NT2/D1 (cell line): ENCODE data around the gene RHPN2.

Experiments used
- DNase-seq: peaks from one replicate; pipeline ENCODE4 v3.0.0-alpha.2; 2011; ENCODE audit warnings: low read depth, low spot score
- H3K27me3 ChIP-seq: 2 replicates; pipeline ENCODE4 v1.6.0; 2011; ENCODE audit warnings: mild to moderate bottlenecking; ENCODE audit not compliant: insufficient read length, insufficient read depth
- H3K36me3 ChIP-seq: 2 replicates; pipeline ENCODE4 v1.6.1; 2011; ENCODE audit warnings: mild to moderate bottlenecking, low read length, mixed read lengths; ENCODE audit not compliant: insufficient read depth, insufficient read length
- H3K4me1 ChIP-seq: 2 replicates; pipeline ENCODE4 v1.5.1; 2011; ENCODE audit not compliant: insufficient read depth, insufficient read length
- H3K4me3 ChIP-seq: 2 replicates; pipeline ENCODE4 v1.5.1; 2011; ENCODE audit warnings: low read depth; ENCODE audit not compliant: insufficient read length
- H3K9ac ChIP-seq: 2 replicates; pipeline ENCODE4 v1.6.0; 2011; ENCODE audit warnings: low read depth; ENCODE audit not compliant: insufficient read length
- H3K9me3 ChIP-seq: 2 replicates; pipeline ENCODE4 v1.5.1; 2011; ENCODE audit warnings: mild to moderate bottlenecking, low read length; ENCODE audit not compliant: insufficient read depth
- SUZ12 ChIP-seq: IDR thresholded peaks from 2 replicates; pipeline ENCODE4 v1.6.1; 2011; ENCODE audit not compliant: insufficient read length, insufficient read depth; ENCODE audit errors: extremely low read depth
- YY1 ChIP-seq: IDR thresholded peaks from 2 replicates; pipeline ENCODE4 v1.6.1; 2011; ENCODE audit not compliant: insufficient read length, insufficient read depth
- ZNF274 ChIP-seq: IDR thresholded peaks from 2 replicates; pipeline ENCODE4 v1.6.1; 2011; ENCODE audit warnings: mild to moderate bottlenecking, low read depth, low read length

Gene RHPN2

DNA sequence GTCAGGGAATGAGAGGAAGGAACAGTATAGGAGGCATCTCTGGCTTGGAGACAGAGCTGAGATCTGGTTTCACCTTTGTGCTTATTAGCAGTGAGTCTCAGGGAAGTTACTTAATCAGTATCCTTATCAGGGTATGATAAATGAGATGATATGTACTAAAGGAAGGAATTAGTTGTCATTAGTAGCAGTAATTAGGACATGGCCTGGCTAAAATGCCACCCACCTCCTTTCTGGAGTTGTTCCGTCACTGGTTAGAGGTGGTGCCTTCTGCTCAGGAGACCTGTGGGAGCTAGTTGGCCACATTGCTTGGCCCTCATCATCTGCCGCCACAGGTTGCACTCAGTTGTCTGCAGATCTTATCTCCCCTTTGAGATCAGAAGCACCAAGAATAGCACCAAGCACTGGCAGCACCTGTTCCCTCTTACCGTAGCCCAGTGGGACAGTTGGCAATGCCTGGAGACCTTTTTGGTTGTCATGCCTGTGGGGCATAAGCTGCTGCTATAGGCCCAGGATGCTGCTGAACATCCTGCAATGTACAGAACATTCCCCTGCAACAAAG is 21.0 kb upstream of the RHPN2 start:
- Histone ChIP-seq H3K36me3 (peaks cover 31% of the 10 kb centered on the region), H3K9me3 (no peaks in the 10 kb centered on the region), H3K27me3 (no peaks in the 10 kb centered on the region), H3K9ac (no peak overlapping the region), H3K4me3 (no peak overlapping the region), H3K4me1 (peaks cover 1% of the 10 kb centered on the region)
- TF ChIP-seq SUZ12 (no peak), ZNF274 (no peak), YY1 (no peak)
- DNase-seq, result no peak

DNA sequence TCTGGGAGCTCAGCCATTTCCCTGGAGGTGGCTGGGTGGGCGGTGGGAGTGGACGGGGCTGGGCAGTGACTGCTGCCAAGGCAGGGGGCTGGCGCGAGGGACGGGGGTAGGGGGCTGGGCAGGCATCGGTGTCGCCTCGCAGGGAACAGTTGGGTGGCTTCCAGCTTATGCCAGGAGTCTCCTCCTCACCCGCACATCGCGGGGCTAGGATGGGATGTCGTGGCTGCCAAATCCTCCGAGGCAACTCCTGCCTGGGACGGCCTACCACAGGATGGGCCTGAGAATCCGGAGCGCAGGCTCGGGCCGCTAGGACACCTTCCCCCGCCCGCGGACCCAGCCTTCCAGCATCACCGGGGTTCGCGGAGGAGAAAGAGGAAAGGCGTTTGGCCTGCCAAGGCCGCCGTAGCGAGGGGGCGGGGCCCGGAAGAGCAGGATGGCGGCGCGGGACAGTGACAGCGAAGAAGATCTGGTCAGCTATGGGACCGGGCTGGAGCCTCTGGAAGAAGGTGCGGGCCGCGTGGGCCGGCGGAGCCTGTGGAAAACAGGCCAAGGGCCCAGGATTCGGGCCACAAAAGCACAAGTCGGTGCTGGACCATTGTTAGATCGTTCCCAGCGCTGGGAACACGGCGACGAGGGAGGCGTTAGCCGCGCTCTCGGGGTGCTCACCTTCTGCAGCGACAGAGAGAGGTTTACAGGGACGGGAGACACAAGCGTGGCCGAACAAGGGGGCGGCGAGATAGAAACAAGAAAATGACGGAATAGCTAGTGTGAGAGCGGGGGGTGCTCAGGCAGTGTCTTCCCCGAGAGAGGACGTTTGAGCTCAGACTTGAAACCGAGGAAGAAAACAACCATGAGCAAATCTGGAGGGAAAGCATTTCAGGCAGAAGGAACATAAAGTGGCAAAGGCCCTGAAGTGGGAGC is 16.3 kb upstream of the RHPN2 start, which contains the start of gene GPATCH1:
Gene GPATCH1 (plus strand): TSS at position 421 of the 921 bp plus-strand sequence. CDS start 13 bp downstream, at position 434.
- Histone ChIP-seq H3K4me3 (peak within 1 kb of the TSS; percentile 80), H3K27me3 (no peaks in the 10 kb centered on the region), H3K9me3 (no peaks in the 10 kb centered on the region), H3K4me1 (peaks cover 1% of the 10 kb centered on the region), H3K9ac (peak within 1 kb of the TSS; percentile 82), H3K36me3 (peaks cover 8% of the 10 kb centered on the region)
- TF ChIP-seq YY1, result peak; percentile 67
- TF ChIP-seq SUZ12, result no peak
- peak; percentile 52 for DNase-seq

DNA sequence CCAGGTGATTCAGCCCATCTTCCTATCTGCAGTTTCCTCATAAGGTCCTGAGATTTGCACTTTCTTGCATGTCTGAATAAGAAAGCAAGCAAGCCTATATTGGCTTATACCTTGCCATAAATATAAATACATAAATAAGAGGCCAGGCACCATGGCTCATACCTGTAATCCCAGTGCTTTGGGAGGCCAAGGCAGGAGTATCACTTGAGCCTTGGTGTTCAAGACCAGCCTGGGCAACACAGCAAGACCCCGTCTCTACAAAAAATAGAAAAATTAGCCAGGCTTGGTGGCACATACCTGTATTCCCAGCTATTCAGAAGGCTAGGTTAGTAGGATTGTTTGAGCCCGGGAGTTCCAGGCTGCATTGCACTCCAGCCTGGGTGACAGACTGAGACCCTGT is 10.8 kb upstream of the RHPN2 start:
- Histone ChIP-seq H3K9ac (no peak overlapping the region), H3K27me3 (no peaks in the 10 kb centered on the region), H3K4me3 (no peak overlapping the region), H3K4me1 (no peaks in the 10 kb centered on the region), H3K9me3 (no peaks in the 10 kb centered on the region), H3K36me3 (no peaks in the 10 kb centered on the region)
- no peak for DNase-seq
- TF ChIP-seq ZNF274 (no peak), SUZ12 (no peak), YY1 (no peak)

DNA sequence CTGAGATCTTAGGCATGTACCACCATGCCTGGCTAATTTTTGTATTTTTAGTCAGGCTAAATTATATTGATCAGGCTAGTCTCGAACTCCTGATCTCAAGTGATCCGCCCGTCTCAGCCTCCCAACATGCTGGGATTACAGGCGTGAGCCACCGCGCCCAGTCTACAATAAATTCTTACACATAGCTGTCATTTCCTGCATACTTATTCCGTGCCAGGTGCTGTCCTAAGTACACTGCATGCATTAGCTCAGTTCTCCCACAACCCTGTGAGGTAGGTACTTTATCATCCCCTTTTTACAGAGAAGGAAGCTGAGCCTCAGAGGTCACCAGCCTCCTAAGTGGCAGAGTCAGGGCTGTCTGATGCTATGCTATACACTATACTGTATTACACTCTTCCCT is 7.2 kb upstream of the RHPN2 start:
- TF ChIP-seq SUZ12 (no peak), ZNF274 (no peak), YY1 (no peak)
- H3K27me3 ChIP-seq, result no peaks in the 10 kb centered on the region
- no peak for DNase-seq
- H3K36me3 ChIP-seq, result no peaks in the 10 kb centered on the region
- no peaks in the 10 kb centered on the region for H3K9me3 ChIP-seq
- H3K9ac ChIP-seq, result no peak overlapping the region
- H3K4me1 ChIP-seq, result no peaks in the 10 kb centered on the region
- H3K4me3 ChIP-seq, result no peak overlapping the region

DNA sequence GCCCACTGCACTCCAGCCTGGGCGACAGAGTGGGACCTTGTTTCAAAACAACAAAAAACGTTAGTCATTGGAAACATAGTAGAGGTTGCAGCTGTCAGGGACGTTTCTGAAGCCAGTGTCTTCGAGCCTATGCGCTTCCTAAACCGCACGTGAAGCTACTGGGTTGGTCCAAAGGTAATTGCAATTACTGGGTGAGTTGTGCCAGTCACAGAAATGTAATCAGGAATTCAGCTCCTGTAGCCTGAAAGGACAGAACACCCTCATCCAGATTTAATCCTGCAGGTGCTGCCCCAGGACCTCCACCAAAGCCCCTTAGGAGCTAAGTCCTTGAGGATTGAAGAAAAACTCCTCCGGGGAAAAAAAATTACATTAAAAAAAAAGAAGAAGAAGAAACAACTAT is 2.4 kb upstream of the RHPN2 start:
- Histone ChIP-seq H3K9ac (no peak overlapping the region), H3K27me3 (no peaks in the 10 kb centered on the region), H3K4me1 (peaks cover 3% of the 10 kb centered on the region), H3K9me3 (no peaks in the 10 kb centered on the region), H3K4me3 (no peak overlapping the region), H3K36me3 (no peaks in the 10 kb centered on the region)
- DNase-seq, result no peak
- TF ChIP-seq ZNF274 (no peak), YY1 (no peak), SUZ12 (no peak)

DNA sequence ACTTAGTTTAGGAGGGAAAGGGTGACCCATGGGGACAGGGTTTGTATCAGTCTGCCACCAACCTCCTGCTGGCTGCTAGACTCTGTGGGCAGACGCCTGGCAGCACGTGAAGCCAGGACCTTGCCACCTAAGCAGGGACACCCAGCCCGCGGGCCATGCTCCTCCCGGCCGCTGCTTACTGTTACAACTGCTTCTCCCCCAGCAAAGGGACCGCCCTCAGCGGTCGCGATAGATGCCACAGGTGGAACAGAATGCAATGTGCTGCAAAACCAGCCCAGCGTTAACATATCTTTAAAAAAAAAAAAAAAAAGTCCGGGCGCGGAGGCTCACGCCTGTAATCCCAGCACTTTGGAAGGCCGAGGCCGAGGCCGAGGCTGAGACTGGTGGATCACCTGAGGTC is 1.9 kb upstream of the RHPN2 start:
- no peak for TF ChIP-seq SUZ12
- Histone ChIP-seq H3K9ac (no peak overlapping the region), H3K4me3 (no peak overlapping the region), H3K36me3 (no peaks in the 10 kb centered on the region), H3K27me3 (no peaks in the 10 kb centered on the region), H3K4me1 (peaks cover 3% of the 10 kb centered on the region), H3K9me3 (no peaks in the 10 kb centered on the region)
- no peak for DNase-seq

DNA sequence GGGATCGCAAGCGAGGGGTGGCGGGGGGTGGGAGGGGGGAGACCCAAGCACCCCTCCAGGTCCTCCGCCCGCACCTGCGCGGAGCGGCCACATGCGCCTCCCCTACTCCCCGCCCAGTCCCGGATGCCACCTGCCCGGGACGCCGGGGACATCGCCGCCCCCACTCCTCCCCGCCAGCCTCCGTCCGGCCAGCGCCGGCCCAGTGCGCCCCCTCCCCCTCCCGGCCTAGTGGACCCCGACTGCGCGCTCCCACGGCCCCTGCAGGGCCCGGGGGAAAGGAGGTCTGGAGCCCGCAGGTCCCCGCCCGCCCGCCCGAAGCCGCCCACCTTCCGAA is 263 bp downstream of the RHPN2 start:
- H3K9ac ChIP-seq, result peak overlapping the region; percentile 80
- peak overlapping the region; percentile 62 for H3K4me3 ChIP-seq
- no peaks in the 10 kb centered on the region for H3K36me3 ChIP-seq
- H3K9me3 ChIP-seq, result no peaks in the 10 kb centered on the region
- H3K4me1 ChIP-seq, result peaks cover 7% of the 10 kb centered on the region
- no peak for DNase-seq
- H3K27me3 ChIP-seq, result no peaks in the 10 kb centered on the region
- TF ChIP-seq SUZ12, result no peak
- no peak for TF ChIP-seq YY1
- no peak for TF ChIP-seq ZNF274
